ENCODE measurements around the gene CD40.

Gene CD40

GRCh38 chr20:46117704-46118467 is at the start of gene CD40:
TSS of gene CD40 (plus strand) at chr20:46118314. CDS start at chr20:46118344, 30 bp downstream.
- Mint-ChIP-seq H3K36me3 (ENCODE audit: low read depth) (no peaks in the 10 kb centered on the region), H3K27ac (peak within 1 kb of the TSS; percentile 45), H3K4me1 (ENCODE audit: low read depth) (peaks cover 10% of the 10 kb centered on the region), H3K4me3 (peak within 1 kb of the TSS; percentile 92), H3K9me3 (no peaks in the 10 kb centered on the region), H3K27me3 (ENCODE audit: low read depth) (peaks cover 17% of the 10 kb centered on the region)

DNA sequence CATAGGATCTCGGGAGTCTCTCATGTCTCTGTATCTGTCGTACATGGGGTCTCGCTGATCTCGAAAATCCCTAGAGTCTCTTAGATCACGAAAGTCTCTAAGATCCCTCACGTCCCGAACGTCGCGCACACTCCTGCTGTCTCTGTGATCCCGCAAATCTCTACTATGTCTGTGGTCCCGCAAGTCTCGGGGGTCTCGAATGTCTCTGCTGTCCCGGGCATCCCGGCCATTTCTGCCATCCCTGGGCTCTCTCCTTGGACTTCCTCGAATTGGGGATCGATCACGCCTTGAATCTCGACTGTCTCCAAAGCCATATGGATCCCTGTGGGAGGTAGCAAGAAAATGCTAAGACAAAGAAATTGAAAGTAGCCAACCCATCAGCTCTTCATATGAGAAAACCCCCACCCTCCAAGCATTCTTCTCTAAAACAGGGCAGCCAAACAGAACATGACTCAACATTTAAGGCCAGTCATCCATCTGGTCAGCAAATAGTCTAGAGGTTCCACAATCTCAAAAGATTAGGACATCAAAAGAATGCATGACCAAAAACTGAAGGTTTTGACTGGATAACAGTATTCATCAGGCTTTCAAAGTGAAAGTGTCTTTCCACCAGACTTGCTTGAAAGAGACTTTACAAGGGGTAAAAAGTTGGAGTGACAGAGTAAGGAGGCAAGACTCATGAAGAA is 47.8 kb upstream of the CD40 start:
- Mint-ChIP-seq H3K9me3 (no peaks in the 10 kb centered on the region), H3K4me1 (ENCODE audit: low read depth) (no peaks in the 10 kb centered on the region), H3K36me3 (ENCODE audit: low read depth) (peaks cover 22% of the 10 kb centered on the region), H3K4me3 (no peak overlapping the region), H3K27me3 (ENCODE audit: low read depth) (no peaks in the 10 kb centered on the region), H3K27ac (no peak overlapping the region)

GRCh38 chr20:46071573-46071972 is 46.5 kb upstream of the CD40 start:
- H3K4me1 Mint-ChIP-seq (ENCODE audit: low read depth), result no peaks in the 10 kb centered on the region
- no peaks in the 10 kb centered on the region for H3K27me3 Mint-ChIP-seq (ENCODE audit: low read depth)
- no peak overlapping the region for H3K27ac Mint-ChIP-seq
- peaks cover 15% of the 10 kb centered on the region for H3K36me3 Mint-ChIP-seq (ENCODE audit: low read depth)
- no peaks in the 10 kb centered on the region for H3K9me3 Mint-ChIP-seq
- H3K4me3 Mint-ChIP-seq, result no peak overlapping the region

DNA sequence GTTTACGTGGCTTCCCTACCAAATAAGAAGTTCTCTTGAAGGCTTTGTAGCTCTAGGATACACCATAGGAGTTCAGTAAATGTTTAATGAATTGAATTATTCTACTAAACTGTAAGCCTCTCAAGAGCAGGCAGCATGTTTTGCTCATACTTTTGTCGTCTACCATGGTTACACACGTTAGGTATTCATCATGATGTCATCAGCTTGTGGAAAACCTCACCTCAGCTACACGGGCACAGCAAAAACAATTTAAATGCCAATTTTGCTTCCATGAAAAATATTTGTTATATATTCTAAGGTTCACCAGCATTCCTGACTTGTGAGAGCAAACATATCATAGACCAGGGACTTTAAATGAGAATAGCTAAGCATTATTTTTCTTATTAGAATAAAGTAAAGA is 45.1 kb upstream of the CD40 start:
- Mint-ChIP-seq H3K36me3 (ENCODE audit: low read depth) (peaks cover 12% of the 10 kb centered on the region), H3K9me3 (no peaks in the 10 kb centered on the region), H3K4me3 (no peak overlapping the region), H3K4me1 (ENCODE audit: low read depth) (no peaks in the 10 kb centered on the region), H3K27ac (no peak overlapping the region), H3K27me3 (ENCODE audit: low read depth) (no peaks in the 10 kb centered on the region)

- Mint-ChIP-seq H3K36me3 (ENCODE audit: low read depth) (peaks cover 12% of the 10 kb centered on the region), H3K27me3 (ENCODE audit: low read depth) (no peaks in the 10 kb centered on the region), H3K4me1 (ENCODE audit: low read depth) (no peaks in the 10 kb centered on the region), H3K4me3 (no peak overlapping the region), H3K27ac (no peak overlapping the region), H3K9me3 (no peaks in the 10 kb centered on the region)
Observed at GRCh38 chr20:46073443-46073842, 44.7 kb upstream of the CD40 start.

DNA sequence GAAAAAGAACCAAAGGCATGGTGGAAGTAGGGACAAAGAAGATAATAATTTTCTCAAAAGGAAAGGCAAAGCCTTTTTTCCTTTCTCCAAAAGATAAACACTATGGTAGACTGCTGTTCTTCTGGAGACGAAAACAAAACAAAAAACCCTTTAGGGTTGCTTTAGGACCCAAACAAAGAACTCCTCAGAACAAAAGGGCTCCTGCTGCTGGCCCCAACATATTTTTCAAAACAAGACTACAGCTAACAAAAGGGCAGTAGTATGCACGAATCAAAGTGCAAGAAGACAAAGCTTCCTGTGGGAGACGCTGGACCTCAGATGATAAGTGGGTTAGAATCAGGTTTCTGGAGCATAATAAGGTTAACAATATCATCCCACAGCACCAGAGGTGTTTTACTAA is 44.1 kb upstream of the CD40 start:
- Mint-ChIP-seq H3K9me3 (no peaks in the 10 kb centered on the region), H3K36me3 (ENCODE audit: low read depth) (peaks cover 11% of the 10 kb centered on the region), H3K27ac (no peak overlapping the region), H3K4me1 (ENCODE audit: low read depth) (no peaks in the 10 kb centered on the region), H3K27me3 (ENCODE audit: low read depth) (no peaks in the 10 kb centered on the region), H3K4me3 (no peak overlapping the region)

DNA sequence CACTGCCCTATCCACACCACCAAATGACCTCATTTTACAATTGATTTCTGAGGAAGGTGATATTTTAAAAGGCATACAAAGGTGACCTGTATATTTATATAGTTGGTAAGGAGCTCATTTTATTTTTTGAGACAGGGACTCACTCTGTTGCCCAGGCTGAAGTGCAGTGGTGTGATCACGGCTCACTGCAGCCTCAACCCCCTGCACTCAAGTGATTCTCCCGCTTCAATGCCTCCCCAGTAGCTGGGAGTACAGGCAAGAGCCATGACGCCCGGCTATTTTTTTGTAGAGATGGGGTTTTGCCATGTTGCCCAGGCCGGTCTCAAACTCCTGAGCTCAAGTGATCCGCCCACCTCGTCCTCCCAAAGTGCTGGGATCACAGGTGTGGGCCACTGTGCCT is 41.3 kb upstream of the CD40 start:
- Mint-ChIP-seq H3K4me3 (no peak overlapping the region), H3K27ac (no peak overlapping the region), H3K4me1 (ENCODE audit: low read depth) (no peaks in the 10 kb centered on the region), H3K27me3 (ENCODE audit: low read depth) (no peaks in the 10 kb centered on the region), H3K36me3 (ENCODE audit: low read depth) (peaks cover 10% of the 10 kb centered on the region), H3K9me3 (no peaks in the 10 kb centered on the region)

DNA sequence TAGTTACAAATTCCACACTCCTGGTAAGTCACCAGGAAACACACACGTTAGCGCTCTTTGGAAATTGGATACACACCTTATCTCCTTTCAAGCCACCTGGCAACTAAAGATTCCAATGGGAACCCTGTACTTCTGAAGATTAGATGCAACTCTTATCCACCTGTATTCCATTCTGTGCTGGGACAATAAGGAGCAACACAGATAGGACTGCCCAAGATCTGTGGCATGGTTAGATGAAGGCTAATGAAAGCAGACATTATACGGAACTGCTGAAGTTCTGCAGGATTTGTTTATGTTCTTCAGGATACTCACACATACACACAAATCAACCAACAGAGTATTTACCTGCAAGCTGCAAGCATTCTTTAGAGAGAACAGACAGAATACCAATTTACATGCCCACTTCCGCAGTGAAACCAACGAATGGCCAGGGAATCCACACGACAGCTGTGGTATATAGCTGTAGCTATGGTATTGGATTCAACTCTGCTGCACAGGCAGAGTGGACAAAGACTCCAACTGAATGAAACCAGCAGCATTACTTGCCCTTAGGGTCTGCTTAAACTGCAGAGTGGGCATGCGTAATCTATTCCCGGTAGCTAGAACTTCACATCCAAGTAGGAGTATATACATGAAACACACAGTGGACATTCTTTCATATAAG is 40.3 kb upstream of the CD40 start:
- Mint-ChIP-seq H3K4me1 (ENCODE audit: low read depth) (peaks cover 2% of the 10 kb centered on the region), H3K27me3 (ENCODE audit: low read depth) (no peaks in the 10 kb centered on the region), H3K27ac (no peak overlapping the region), H3K9me3 (no peaks in the 10 kb centered on the region), H3K36me3 (ENCODE audit: low read depth) (peaks cover 10% of the 10 kb centered on the region), H3K4me3 (no peak overlapping the region)

- peaks cover 2% of the 10 kb centered on the region for H3K4me1 Mint-ChIP-seq (ENCODE audit: low read depth)
- no peaks in the 10 kb centered on the region for H3K27me3 Mint-ChIP-seq (ENCODE audit: low read depth)
- no peaks in the 10 kb centered on the region for H3K9me3 Mint-ChIP-seq
- no peak overlapping the region for H3K27ac Mint-ChIP-seq
- no peak overlapping the region for H3K4me3 Mint-ChIP-seq
- H3K36me3 Mint-ChIP-seq (ENCODE audit: low read depth), result peaks cover 10% of the 10 kb centered on the region
Observed at GRCh38 chr20:46078954-46079353, 39.2 kb upstream of the CD40 start.

DNA sequence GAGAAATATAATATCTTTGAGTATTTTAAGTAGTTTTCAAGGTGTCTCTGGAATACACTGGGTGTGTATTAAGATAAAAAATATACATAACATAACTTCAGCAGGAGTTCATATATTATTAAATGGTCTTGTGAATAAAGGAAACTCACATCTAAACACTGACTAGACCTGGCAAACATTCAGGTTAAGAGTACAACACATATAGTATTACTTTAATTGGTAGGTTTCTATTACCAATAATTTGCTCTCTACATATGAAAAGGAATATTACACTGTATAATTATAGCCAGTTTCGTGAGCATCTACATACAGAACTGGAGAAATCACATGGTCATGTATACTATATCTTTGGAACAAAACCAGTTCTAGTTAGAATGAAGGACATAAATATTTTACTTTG is 37.0 kb upstream of the CD40 start:
- Mint-ChIP-seq H3K27ac (no peak overlapping the region), H3K4me3 (no peak overlapping the region)

GRCh38 chr20:46083101-46083500 is 35.0 kb upstream of the CD40 start:
- no peaks in the 10 kb centered on the region for H3K9me3 Mint-ChIP-seq
- H3K4me3 Mint-ChIP-seq, result no peak overlapping the region
- H3K27me3 Mint-ChIP-seq (ENCODE audit: low read depth), result no peaks in the 10 kb centered on the region
- peaks cover 20% of the 10 kb centered on the region for H3K4me1 Mint-ChIP-seq (ENCODE audit: low read depth)
- peaks cover 8% of the 10 kb centered on the region for H3K36me3 Mint-ChIP-seq (ENCODE audit: low read depth)
- no peak overlapping the region for H3K27ac Mint-ChIP-seq

More for the DNA sequence above, 37.0 kb upstream of the CD40 start:
- no peaks in the 10 kb centered on the region for H3K9me3 Mint-ChIP-seq
- no peaks in the 10 kb centered on the region for H3K27me3 Mint-ChIP-seq (ENCODE audit: low read depth)
- H3K36me3 Mint-ChIP-seq (ENCODE audit: low read depth), result peaks cover 5% of the 10 kb centered on the region
- H3K4me1 Mint-ChIP-seq (ENCODE audit: low read depth), result peaks cover 7% of the 10 kb centered on the region

DNA sequence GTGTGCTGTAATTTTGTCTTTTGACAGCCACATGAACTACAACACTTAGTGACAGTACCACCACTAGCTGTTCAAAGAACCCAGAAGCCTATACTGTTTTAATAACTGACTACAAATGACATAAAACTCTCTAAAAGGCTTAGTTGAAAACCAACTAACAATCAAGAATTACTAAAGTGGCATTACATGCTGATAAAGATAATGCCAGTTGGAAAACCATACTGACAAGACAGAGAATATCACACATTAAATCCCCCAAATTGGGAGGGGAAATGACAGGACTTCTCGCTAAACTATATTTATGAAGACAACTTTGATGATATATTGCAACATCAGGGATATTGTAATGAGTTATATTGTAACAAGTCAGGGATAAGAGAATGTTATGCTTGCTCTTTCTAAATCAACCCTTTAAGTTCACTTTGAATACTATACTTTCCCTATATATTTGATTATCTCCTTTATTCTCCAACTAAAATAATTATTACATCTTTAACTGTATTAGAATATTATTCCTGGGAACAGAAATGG is 34.5 kb upstream of the CD40 start:
- Mint-ChIP-seq H3K4me1 (ENCODE audit: low read depth) (peaks cover 25% of the 10 kb centered on the region), H3K4me3 (no peak overlapping the region), H3K36me3 (ENCODE audit: low read depth) (peaks cover 6% of the 10 kb centered on the region), H3K9me3 (no peaks in the 10 kb centered on the region), H3K27ac (no peak overlapping the region), H3K27me3 (ENCODE audit: low read depth) (no peaks in the 10 kb centered on the region)

DNA sequence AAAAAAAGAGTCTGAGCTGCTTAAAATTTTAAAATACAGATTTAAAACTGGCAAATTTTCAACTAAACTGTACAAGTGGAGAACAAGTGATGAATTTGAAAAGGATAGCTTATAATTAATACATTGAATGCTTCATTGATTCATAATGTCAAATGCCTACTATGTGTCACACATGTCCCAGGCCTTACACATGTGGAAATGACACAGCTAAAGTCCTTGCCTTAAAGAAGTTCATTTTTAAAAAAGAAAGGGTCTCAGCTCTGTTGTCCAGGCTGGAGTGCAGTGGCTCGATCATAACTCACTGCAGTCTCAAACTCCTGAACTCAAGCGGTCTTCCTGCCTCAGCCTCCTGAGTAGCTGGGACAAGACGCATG is 33.3 kb upstream of the CD40 start:
- Mint-ChIP-seq H3K4me1 (ENCODE audit: low read depth) (peaks cover 28% of the 10 kb centered on the region), H3K27ac (no peak overlapping the region), H3K27me3 (ENCODE audit: low read depth) (no peaks in the 10 kb centered on the region), H3K36me3 (ENCODE audit: low read depth) (peaks cover 4% of the 10 kb centered on the region), H3K9me3 (no peaks in the 10 kb centered on the region), H3K4me3 (no peak overlapping the region)

DNA sequence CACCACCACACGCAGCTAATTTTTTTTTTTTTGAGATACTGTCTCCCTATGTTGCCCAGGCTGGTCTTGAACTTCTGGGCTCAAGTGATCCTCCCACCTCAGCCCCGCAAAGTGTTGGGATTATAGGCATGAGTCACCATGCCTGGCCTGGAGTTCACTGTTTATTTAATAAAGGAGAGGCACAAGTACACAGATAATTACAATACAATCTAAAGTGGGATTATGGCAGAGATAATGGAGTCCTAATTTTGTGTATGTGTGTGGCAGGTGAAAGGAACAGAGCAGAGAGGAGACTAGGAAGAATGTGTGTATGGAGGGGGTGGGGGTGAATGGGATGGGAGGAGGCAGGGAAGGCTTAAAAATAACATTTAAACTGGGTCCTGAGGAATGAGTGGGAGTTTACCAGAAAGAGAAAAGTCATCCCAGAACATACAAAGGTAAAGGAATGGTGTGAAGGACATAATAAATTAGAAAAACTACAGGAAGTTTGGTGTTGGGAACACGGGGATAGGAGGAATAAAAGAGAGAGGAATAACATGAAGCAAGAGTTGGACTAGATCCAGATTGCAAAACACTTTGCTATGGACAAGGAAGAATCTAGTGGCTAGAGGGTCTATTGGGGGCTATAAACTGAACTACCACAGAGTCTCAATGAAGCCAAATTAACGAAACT is 32.8 kb upstream of the CD40 start:
- H3K27ac Mint-ChIP-seq, result no peak overlapping the region
- peaks cover 4% of the 10 kb centered on the region for H3K36me3 Mint-ChIP-seq (ENCODE audit: low read depth)
- no peak overlapping the region for H3K4me3 Mint-ChIP-seq
- peaks cover 33% of the 10 kb centered on the region for H3K4me1 Mint-ChIP-seq (ENCODE audit: low read depth)
- H3K9me3 Mint-ChIP-seq, result no peaks in the 10 kb centered on the region
- H3K27me3 Mint-ChIP-seq (ENCODE audit: low read depth), result no peaks in the 10 kb centered on the region

All from T-helper 1 cell treated with Interleukin-12 subunit alpha and Interleukin-12 subunit beta and Interleukin-4 antibody, amounts not matched to agents 30 μg/mL and 1 μg/mL, for 36 hours (primary cell).